Ammon's horn (tissue), 1 donor: ENCODE measurements around the gene SAV1.
A peak's percentile ranks its signal among the peaks of the same experiment; 100 is the strongest.

ENCODE experiments used
- DNase-seq: peaks from one replicate; pipeline ENCODE4 v3.0.0-alpha.2; 2016; ENCODE audit warnings: low spot score

Gene SAV1

GRCh38 chr14:50607181-50607580, 60.9 kb downstream of the SAV1 start:
- no peak for DNase-seq

GRCh38 chr14:50606468-50606867, 61.6 kb downstream of the SAV1 start:
- DNase-seq, result no peak

GRCh38 chr14:50605766-50606165, 62.3 kb downstream of the SAV1 start:
- DNase-seq, result no peak

DNA sequence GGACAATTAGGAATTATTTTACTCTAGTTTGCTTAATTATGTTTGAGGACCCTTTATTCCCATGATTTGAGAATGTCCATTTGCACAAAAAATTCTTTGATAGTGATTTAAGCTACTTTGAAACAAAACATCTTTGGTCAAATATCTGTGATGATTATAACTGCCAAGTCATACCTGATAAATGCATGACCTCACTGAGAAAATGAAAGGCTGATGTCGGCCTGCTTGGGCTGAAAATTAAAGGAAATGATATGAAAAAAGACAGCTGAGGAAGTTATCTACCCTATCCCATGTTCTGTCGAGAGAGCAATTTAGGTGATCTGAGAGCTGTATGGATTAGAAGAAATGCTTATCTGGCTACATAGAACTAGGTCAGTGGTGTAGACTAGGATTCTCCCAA, 64.5 kb downstream of the SAV1 start:
- no peak for DNase-seq

GRCh38 chr14:50602035-50602434, 66.1 kb downstream of the SAV1 start:
- no peak for DNase-seq

DNA sequence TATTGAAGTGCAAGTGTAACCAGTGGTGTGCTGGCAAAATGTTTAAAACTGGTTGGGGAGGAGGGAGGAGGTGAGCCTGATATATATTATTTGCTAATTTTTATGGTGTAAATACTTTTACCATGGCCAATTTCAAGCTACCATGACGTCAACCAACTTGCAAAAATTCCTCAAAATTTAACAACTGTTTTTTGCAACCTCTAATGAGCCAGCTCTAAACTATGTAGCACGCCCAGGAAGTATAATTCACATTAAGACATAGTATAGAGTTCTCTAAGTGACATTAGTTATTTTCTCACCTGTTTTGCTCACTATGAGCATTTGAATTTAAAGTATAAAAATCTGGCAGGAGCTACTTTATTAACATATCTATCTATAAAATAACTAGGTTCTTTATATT, 66.7 kb downstream of the SAV1 start:
- DNase-seq, result no peak

- no peak for DNase-seq
Observed at GRCh38 chr14:50600849-50601248, 67.3 kb downstream of the SAV1 start.

GRCh38 chr14:50599700-50600444, 68.2 kb downstream of the SAV1 start:
- DNase-seq, result peak; percentile 71

- DNase-seq, result no peak
Observed at GRCh38 chr14:50598765-50599164, 69.3 kb downstream of the SAV1 start.

- DNase-seq, result no peak
Observed at GRCh38 chr14:50594577-50595316, 73.4 kb downstream of the SAV1 start.

DNA sequence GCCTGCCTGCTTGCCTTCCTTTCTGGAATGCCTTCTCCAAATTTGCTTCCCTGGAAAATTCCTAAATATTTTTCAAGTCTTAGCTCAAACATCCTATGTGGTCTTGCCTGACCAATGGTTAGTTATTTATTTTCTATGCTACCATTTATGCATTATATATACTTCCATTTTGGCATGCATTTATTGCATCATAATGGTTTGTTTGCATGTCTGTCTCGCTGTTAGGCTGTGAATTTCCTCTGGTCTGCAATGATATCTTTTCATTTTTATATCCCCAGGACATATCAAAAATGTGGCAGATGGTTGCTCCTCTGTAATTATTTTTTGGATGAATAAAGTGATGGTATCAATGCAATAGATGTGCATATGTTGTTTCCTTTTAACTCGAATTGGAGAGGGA, 77.6 kb downstream of the SAV1 start:
- no peak for DNase-seq
